HG02571 (cell line): ENCODE data around the gene MRPL24.

Experiments used
- ATAC-seq: cut with Tn5 transposase; IDR thresholded peaks from one replicate; pipeline ENCODE4 v1.9.1; 2021; ENCODE audit warnings: mild to moderate bottlenecking, moderate library complexity; ENCODE audit not compliant: unreplicated experiment

The MRPL24 gene

DNA sequence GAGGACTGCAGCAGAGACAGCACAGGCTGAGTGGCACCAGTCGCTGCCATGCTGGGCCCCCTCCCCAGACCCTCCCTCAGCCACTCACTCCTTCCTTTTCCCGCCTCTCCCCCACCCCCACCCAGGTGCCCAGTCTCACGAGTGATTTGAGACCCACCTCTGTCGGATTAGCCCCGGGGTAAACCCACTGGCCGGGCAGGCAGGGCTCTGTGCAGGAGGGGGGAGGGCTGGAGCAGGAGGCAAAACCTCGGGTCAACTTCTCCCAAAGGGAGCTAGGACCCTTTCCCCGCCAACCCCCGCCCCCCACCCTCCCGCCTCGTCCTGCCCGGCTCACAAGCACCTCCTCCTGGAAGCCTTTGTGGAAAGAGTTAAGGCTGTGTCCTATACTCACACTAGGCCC lies 3.5 kb upstream of the MRPL24 start:
- ATAC-seq, result no peak

DNA sequence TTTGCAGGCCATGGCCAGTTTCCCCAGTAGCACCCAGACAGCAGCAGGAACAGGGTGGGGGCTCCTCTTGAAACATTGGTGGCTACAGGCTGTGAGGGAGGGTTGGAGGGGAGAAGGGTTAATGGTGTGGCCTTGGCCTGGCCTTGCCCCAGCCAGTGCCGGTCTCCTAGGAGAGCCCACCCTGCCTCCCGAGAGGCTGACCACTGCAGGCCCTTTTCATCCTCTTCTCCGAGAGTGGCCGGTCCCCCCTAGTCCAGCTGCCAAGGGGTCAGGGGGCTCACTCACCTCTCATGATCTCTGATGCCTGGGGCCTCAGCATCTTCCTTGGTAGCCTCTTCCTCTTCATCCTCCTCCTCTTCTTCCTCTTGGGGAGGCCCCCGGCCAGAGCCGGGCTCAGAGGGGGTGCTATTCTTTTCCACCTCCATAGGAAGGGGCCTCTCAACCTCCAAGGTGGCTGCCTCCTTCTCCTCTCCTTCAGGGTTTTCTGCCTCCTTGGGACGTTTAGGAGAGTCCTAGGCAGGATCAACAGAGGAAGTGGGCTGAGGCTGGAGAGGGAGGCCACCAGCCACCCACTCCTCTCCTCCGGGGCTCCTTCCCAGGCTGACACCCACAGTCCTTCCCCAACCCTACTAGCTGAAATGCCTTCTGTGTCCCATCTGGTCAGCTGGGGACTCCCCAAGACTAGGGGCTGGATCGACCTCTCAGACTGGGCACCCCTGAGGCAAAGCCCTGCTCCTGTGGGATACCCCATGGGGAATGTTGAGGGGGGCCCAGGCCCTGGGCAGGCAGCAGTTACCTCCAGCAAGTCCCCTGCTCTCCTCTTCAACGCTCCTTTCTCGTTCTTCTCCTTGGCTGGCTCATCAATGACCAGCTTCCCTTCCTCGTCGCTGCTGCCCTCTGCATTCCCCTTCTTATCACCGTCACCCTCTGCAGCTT lies 2.7 kb upstream of the MRPL24 start:
- no peak for ATAC-seq

DNA sequence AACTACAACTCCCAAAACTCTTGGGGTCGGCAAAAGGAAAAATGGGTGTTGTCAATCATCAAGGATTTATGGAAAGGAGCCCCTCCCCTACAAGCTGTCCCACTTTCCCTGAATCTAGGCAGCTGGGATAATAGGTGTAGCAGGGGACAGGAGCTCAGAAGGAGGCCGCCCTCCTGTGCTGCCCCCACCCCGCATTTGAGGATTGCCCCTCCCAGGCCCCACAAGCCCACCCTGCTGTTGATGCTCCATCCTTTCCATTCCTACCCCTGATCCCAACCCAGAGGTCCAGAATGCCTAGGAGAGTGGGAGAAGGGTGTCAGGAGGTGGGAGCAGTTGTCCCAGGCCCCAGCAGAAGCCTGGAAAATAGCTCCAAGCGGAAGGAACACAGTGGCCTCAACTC lies 1.9 kb upstream of the MRPL24 start:
- ATAC-seq, result no peak

DNA sequence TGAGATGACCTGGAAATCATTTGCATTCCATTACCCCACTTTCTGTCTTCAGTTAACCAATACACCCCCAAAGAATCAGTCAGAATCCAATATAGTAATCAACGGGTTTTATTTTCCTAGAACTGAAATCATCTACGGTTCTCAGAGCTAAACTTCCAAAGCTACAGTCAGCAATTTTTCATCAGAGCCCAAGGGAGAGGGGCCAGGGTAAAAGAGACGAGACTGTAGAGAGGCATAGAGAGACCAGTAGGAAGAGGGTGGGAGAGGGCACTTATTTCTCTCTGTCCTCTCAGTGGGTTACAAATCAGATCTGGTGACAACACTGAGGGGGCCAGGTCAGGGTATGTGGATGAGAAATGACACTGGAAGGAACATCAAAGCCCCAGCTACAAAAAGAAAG lies 1.1 kb upstream of the MRPL24 start:
- no peak for ATAC-seq

DNA sequence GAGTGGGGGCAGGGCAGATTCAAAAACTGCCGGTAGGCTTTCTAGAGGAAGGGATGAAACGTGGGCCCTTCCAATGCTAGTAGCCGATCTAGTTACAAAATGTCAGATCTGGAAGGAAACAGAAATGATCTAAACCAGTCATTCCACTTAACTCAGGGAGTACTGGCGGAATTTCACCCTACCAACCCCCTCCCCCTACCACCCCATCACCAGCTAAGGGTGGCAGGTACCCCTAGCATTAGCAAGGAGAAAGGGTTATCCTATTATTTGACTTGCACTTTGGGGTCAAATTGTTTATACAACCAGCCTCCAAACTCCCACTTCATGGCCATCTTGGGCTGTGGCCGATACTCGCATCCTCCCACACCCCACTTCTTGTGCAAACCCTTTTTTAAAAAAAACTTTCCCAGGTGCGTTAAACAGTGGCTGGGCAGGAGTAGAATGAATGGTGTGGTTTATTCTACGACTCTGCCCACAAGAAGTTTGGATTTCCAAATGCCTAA lies 644 bp upstream of the MRPL24 start:
- no peak for ATAC-seq

DNA sequence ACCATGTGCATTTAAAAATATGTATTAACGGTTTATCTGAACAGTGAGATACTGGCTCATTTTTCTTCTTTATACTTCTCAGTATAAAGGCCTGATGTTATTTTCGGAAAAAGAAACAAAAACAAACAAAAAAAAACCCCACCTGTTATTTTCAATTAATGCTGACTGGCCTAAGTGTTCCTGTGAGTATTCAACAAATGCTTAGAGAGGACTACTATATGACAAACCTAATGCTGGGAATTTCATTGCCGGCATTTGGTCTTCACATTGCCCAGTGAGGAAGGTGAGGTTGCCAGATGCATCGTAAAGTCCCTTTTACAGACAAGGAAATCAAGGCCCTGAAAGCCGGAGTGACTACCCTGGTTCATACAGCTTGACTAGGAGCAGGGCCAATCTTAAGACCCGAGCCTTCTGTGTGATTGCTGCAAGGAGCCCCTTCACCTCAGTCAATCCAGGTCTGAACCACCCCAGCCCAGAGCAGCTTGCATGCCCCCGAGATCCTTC lies 599 bp downstream of the MRPL24 start:
- peak; percentile 0 for ATAC-seq

DNA sequence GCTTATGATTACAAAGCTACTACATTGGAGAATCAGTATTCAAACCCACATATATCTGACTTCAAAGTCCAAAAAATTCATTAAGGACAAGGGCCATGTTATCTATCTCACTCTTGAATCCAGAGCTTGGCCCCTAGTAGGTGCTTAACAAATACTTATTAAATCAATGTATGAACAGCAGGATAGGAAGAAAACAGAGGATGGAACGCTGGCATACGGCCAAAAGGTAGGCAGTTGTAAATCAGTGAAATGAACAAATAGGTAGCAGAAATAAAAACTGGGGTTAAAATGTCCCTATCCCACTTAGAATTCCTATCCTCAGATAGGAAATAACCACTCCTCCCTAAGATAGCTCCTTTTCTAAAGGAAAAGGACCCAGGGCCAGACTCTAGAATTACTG lies 2.0 kb downstream of the MRPL24 start:
- ATAC-seq, result no peak

DNA sequence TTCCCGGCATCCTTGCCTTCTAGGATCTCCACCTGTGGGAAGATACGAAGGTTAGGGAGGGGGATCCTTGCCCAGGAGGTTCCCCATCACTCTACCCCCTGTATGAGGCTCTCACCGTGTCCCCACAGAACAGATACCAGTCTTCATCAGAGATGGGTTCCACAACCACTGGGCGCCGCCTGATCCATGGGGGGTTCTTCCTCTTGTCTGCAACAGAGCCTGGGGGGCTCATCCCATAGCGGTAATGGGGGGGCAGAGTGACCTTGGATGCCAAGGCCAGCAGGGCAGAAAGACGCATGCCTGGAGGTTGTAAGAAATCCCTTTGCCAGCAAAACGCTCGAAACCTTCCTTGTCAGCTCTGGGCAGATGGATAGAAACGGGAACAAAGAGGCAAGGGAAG lies 2.5 kb downstream of the MRPL24 start:
- no peak for ATAC-seq

DNA sequence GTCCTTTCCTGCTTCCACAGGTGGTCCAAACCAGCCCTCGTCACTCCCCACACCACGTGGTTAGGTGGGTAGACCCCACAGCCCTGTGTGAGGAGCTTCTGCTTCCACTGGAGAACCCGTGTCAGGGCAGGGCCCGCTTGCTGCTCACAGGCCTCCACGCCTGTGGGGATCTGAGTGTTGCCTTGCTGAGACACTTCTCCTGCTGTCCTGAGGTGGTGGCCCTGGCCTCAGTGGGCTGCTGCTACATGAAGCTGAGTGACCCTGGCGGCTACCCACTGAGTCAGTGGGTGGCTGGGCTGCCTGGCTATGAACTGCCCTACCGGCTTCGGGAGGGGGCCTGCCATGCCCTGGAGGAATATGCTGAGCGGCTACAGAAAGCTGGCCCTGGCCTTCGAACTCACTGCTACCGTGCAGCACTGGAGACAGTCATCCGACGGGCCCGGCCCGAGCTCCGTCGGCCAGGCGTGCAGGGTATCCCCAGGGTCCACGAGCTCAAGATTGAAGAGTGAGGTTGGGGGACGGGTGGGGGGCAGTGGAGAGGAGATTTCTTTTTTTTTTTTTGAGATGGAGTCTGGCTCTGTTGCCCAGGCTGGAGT lies 6.8 kb downstream of the MRPL24 start:
- ATAC-seq, result no peak

DNA sequence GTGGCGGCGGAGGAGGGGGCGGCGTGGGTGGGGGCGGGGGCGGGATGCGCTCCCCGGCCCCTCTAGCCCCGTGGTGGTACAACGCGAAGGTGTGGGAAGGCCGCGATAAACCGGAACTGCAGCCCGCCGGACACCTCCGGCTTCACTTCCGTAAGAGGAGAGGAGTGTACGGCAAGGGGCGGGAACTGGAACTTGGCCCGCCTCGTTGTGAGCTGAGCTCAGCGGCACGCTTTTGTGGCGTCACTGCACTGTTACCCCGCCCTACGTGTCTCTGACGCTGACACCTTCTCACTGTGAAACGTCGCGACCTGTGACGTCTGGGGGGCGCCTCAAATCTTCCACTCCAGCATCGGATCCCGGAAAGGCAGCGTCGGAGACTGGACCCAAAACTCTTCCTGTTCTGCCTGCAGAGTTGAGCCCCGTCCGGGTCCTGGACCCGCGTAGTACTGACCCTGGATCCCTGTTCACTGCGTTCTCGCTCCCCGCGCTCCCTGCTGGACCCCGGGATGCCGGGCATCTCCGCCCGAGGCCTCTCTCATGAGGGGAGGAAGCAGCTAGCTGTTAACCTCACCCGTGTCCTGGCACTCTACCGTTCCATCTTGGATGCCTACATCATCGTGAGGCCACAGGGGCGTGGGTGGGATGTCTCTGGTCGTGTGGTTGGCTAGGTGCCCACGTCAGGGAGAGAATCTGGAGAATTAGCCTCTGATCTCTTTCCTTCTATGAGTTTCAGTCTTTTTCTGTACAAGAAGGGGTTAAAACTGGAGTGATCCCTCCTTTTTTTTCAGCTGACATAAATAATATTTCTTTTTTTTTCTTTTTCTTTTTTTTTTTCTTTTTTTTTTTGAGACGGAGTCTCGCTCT lies 12.1 kb downstream of the MRPL24 start, which contains the start of gene ISG20L2:
Gene ISG20L2 (minus strand): TSS at position 168 of the 864 bp plus-strand sequence. CDS start 1,114 bp downstream, outside the sequence.
- ATAC-seq, result peak; percentile 86

DNA sequence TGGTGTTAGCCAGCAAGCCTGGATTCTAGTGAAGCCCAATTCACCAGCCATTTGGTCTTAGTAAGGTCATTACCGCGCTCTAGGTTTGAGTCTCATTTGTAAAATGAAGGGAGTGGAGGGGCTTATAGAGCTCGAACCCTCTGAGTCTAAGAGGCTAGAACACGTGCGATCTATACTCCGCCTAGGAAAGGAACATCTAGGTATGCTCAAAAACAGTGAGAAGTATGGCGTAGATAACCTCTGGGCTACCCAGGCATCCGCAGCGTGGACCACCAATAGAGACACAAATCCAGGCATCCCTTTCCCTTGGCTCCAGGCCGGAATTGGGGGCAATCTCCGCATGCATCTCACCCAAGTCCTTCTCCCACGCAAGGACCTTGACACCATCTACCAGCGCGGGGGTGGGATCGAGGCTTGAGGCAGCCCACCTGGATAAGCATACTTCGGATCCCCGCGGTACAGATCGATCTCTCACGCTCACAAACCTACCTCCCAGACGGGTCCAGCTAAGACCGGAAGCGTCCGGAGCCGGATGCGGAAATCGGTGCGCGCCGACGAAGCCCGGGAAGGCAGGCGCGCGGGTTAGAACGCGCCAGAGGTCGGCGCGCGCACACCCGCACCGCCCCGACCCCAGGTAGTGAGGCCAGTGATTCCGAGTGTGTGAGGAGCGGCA lies 12.8 kb downstream of the MRPL24 start, which contains the start of gene METTL25B:
Gene METTL25B (plus strand): TSS at position 544 of the 673 bp plus-strand sequence. CDS start 636 bp downstream, outside the sequence.
- ATAC-seq, result peak; percentile 61

DNA sequence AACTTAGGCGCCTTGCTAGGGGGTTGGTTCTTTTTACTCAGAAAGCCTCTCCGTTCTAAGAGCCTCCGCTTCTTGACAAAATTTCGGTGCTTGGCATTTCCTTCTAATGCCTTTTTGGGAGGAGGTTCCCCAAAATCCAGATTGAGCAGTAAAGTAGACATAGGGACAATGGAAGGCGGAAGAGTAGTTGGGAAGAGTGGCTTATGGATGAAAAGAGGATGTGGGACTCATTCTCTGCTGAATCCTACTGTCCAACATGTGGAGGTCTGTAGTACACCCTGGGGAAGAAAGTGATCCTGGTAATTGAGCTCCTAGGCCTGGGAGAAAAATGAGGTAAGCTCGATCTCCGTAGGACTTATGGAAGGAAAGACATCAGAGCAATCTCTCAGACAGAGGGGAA lies 13.4 kb downstream of the MRPL24 start:
- ATAC-seq, result no peak

DNA sequence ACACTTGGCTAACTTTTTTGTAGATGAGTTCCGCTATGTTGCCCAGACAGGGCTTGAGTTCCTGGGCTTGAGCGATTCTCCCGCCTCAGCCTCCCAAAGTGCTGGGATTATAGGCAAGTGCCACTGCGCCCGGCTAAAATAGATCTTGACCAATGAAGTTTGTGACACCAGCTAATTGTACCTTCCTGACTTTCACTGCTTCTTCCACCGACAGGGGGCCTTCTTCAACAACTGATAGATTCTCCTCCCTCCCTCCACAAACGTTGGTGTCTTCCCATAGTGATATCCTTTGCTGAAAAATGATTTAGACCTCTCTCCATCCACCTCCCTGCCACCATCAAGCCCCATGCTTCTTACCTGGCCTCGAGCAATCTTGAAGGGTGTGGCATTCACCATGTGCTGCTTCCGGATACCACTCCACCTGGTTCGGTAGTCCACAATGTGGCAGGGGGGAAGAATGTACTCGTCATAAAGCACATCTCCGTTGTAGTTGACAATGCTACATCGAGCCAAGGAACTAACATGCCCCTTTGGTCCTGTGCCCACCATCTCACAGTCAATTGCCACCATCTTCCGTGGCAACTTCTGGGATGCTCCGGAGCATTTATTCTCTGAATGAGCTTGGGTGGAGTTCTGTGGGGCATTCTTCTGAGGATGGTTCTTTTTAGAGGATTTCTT lies 14.2 kb downstream of the MRPL24 start:
- ATAC-seq, result no peak

DNA sequence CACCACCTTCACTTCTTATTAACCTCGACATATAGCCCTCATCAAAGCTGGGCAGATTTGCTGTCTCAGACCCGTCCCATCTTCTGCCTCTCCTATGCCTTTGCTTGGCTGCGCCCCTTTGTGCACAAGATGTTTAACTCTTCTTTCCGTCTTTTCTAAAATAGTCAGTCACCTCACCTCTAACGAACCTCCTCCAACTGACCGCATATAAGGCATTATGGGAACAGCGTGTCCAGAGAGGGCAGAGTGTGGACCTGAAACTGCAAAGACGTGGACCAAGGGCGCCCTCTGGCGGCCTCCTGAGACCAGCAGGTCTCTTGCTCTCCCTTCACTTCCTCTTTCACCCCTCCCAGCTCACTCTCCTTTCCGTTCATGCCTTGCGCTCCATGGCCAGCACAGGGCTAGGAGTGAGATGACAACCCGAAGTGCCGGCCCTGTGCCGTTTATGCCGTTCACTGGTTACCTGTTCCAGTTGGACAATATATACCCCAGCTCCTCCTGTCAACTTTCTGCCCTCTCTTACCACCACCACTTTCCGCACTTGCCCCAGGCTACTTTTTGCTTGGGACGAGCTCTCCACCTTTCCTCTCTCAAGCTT lies 15.1 kb downstream of the MRPL24 start:
- ATAC-seq, result no peak

DNA sequence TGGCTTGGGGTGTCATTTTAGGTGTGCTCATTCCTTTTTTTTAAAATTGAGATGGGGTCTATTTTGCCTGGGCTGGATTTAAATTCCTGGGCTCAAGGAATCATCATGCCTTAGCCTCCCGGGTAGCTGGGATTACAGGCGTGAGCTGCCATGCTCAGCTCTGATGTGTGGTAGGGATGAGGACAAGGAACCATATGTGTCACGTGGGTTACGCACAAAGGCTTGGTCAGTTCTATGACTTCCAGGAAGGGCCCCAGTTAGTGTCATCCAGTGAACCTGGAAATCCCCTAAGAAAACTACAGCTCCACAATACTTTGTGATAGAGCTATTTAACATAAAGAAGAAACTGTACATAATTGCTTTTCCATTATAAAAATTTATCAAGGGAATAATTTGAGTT lies 19.4 kb downstream of the MRPL24 start:
- ATAC-seq, result no peak

DNA sequence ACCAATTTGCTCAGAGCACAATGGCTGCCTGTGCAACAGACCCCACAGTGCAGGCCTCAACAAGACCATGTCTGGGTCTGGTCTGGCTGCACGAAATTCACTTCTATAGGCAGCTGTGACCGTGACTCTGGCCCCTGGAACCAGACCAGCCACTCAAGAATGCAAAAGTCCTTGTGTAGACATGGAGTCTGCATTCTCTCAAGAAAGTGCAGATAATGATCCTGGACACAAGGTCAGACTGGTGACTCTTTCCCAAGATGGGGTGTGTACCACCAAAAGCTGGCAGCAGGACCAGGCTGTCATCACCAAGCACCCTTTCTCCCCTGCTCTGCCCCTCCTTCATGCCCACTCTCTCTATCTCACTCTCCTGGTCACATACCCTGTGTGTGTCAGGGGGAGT lies 19.8 kb downstream of the MRPL24 start:
- ATAC-seq, result no peak

DNA sequence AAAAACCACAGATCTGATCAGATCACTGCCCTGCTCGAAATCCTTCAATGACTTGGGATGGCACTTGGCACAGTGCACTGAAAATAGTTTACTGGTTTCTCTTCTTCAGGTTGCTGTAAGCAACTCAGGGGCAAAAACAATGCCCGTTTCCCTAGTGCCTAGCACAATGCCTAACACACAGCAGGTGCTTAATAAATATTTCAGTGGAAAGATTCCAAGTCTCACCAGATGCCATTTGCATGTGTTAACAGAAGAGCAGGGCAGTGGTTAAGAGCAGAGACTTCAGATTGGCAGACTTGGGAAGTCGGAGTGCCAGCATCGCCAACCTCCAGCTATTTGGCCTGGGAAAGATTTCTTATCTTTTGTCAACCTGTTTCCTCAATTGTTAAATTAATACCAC lies 23.5 kb downstream of the MRPL24 start:
- no peak for ATAC-seq

DNA sequence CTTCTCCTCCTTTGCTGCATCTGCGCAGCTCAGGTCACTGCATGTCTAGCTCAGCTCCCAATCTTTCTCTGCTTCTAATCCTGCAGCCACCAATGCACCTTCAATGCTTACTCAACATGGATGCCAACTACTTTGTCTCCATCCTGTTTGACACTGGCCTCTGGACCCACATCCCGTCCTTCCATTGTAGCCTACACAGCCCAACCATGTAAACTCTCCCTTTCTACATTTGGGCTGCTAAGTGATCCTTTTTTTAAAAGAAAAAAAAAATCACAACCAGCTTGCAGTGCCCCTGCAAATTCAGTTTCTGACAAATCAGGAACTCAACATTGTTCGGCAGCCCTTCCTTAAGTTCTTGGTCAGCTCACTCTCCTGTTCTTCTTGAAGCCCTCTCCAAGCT lies 26.1 kb downstream of the MRPL24 start:
- ATAC-seq, result no peak

DNA sequence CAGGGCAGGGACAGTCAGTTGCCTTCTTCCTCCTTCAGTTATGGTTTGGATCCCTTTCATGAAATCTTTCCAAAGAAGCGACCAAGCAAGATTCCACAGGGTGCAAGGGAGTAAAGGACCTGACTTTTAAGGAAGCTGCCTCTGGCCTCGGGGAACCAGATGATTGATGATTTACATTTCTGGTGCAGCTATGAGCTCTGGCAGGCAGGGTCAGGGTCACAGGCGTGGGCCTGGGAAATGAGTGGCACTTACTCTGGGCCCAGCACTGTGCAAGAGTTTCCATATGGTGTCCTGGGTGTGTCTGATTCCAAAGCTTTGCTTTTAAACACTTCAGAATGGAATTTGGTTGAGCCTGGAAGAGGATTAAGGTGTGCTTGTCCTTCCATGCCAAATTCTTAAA lies 28.3 kb downstream of the MRPL24 start:
- no peak for ATAC-seq
